GM18858 (cell line): ENCODE data around the gene CACNA1F.

Experiments used
- ATAC-seq: cut with Tn5 transposase; IDR thresholded peaks from one replicate; pipeline ENCODE4 v1.9.1; 2021; ENCODE audit not compliant: unreplicated experiment

CACNA1F gene

DNA sequence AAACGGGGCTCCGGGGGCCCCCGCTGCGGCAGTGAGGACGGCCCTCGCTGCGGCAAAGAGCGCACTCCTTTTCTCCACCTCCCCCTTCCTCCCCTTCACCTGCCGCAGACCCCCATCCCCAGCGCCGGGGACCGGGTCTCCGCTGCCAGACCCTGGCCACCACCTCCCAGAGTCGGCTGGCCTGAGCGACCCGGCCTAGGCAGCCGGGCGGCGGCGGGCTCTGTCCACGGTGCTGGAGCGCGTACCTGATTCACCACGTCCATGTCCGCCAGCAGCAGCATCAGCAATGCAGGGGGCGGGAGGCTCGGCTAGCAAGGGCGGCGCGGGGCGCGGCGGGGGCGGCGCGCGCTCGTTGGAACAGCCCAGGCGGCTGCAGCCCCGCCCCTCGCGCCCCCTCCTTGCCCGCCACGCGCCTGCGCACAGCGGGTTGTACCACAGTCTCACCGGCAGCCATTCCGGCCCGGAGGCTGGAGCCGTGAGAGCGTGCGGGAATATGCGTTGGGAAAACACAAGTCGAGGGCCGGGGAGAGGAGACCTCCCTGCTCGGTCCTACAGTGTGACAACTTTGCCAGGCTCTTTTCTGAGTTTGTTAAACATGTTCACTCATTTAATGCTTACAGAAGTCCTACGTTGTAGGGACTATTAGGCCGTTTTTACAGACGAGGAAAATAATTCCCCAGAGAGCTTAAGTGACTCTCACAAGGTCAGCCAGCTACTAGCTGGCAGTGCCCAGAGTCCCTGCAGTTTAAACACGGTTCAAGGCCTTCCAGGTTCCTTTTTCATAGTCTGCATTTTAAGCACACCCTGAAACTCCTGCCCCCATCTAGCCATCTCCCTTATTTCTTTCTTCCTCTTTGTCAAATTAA, 33.0 kb downstream of the CACNA1F start, which contains the start of gene SYP:
TSS of gene SYP (minus strand) at position 288 of the 866 bp plus-strand sequence. CDS start at position 281, 7 bp downstream.
- peak; percentile 81 for ATAC-seq

DNA sequence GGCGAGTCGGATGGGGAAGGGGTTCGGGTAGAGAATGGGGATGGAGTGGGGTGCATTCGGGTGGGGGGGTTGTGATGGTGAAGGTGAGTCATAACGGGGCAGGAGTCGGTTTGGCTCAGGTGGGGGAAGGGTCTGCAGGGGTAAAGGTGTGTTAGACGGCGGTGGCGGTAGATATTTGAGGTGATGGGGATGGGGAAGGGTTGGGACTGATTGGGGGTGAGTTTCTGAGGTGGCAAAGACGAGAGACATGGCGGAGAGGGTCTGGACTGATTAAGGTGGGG, 33.9 kb downstream of the CACNA1F start:
- no peak for ATAC-seq

DNA sequence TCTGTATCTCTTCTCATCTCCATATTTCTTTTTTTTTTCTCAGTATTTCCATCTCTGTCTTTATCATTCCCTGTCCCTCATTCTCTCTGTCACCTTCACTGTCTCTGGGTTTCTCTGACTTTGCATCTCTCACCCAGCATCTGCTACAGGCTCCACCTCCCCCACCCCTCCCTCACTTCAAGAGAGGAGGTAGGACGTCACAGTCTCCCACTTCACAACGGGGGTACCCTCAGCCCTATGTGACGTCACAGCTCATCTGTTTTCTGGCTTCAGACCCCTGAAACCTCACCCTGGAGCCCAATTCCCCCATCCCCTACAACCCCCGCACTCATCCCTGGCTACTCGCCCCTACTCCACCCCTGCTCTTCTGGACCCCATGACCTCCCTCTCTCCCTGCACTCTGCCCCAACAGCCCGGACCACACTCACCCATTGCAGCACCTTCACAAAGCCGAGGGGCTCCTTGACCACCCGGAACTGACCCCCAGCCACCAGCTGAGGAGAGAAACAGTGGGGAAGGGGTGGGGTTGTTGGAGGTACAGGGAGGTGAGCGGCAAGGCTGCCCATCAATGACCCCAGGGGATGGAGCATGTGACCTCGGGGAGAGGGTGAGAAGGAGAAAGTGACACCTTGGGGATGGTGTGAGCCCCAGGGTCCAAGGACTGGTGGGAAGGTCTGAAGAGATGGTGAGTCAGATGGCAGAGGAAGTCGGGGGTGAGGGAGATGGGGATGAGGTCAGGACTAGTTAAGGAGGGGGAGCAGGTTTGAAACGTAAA, 34.4 kb downstream of the CACNA1F start:
- ATAC-seq = no peak

DNA sequence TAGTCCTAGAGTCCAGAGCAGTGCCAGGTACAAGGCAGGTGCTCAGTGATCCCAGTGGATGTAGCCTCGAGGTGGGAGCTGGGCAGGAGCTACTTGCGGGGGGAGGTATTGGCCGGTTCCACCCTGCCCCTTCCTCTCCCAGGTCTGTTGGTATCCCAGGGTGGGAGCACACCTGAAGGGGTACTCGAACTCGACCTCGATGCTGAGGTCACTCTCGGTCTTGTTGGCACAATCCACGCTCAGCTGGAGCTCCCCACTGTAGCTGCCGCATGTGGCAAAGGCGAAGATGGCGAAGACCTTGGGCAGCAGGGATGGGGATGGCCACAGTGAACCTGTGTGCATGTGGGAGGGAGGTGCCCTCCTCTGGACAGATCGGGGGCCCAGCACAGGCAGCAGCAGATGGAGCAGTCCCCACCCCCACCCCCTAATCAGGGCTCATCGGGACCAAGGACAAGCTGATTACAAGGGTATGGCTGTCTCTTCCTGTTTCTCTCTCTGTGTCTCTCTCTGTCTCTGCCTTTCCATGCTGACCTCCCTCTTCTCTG, 35.5 kb downstream of the CACNA1F start:
- no peak for ATAC-seq

DNA sequence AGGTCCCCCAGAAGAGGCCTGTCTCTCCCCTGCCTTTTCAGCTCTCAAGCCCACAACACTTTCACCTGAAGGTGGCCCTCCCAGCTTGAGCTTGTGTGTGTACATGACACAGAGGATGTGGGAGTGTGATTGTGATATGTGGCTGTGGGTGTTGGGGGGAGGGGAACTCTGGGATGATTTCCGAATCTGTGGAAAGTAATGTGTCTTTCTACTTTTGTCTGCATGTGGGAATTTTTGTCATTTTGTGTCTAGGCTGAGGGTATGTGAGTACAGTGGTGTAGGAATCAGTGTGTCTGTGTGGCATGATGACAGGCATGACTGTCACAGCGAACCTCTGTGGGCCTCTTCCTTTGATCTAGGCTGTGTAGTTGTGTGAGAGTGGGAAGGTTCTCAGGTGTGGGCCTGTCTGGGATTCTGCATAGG, 39.6 kb downstream of the CACNA1F start:
- ATAC-seq = no peak

DNA sequence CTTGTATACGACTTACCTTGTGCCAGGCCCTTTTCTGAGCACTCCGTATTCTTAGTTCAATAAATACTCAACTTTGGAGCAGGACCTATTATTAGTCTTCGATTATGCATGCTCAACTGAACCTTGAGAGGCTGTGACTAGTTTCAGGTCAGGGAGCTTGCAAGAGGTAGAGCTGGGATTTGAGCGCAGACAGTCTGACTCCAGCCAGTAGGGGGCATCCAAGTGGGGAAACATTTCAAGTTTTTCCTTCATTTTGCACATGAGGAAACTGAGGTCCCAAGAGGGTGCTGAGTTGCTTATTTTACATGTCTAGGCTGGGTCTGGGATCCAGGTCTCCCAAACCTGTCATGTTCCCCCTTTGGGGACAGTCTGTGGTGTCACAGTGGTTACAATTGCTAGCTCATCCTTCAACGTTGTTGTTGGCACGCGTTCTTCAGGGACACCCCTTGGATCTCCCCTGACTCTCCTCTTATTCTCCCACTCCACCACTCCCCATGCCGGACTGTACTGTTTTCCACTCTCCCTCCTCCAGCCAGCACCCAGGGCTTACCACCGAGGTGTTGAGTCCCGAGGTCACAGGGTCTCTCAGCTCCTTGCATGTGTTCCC, 40.3 kb downstream of the CACNA1F start:
- ATAC-seq = no peak

DNA sequence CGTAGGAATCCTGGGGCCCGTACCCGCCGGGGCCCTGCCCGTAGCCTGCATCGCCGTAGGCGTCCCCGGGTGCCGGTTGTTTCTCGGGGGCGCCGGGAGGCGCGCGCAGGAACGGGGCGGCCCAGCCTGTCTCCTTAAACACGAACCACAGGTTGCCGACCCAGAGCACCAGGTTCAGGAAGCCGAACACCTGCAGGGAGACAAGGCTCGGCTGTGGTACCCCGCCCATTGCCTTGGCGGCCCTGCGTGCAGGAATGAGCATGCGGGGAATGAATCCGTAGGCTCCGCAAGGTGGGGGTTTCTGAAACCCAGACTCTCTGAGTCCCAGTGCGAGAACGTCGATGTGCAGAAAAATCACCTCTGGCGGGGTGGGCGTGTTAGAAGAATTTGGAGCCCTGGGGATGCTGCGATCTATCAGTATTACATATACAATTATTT, 41.5 kb downstream of the CACNA1F start:
- ATAC-seq = peak; percentile 7

DNA sequence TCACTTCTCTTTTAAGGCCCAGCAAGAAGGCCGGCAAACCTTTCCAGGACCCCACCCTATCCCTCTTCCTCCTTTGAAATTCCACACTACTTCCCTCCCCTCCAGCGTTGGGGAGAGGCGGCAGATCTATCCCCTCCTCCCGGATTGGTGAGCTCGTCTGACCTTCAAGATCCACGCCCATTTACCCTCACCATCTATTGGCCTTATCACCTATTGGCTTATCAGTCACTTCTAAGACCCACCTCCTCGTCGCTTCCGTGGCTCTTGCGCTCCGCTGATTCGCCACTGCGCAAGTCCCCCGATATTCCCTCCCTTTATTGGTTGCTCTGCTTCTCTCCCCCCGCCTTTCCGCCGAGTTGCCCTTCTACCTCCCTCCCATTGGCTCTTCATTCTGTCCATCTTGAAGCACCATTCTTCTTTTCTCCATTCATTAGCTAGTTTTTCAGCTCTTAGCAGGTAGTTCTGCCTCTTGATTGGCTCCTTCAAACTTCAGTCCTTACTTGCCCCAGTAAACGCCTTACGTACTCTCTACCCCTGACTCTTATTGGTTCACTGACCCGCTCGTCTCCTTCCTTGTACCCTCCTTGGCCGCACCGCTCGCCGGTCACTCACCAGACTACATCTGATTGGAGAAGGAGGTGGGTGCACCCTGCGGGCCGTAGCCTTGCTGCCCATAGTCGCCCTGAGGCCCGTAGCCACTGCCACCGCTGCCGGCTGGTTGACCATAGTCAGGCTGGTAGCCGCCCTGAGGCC, 42.1 kb downstream of the CACNA1F start:
- peak; percentile 86 for ATAC-seq

DNA sequence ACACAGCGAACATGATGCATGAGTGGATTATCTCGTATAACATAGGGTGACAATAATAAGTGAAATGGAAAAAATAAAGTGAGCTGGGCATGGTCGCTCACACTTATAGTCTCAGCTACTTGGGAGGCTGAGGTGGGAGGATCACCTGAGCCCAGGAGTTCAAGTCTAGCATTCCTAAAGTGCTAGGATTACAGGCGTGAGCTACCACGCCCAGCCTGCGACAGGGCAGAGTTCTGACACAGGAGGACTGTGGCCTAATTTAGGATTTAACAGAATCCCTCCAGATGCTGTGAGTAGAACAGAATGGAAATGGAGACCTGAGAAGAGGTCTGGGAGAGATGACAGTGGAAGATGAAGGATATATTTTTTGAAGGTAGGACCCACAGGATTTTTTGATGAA, 43.5 kb downstream of the CACNA1F start:
- ATAC-seq = no peak

DNA sequence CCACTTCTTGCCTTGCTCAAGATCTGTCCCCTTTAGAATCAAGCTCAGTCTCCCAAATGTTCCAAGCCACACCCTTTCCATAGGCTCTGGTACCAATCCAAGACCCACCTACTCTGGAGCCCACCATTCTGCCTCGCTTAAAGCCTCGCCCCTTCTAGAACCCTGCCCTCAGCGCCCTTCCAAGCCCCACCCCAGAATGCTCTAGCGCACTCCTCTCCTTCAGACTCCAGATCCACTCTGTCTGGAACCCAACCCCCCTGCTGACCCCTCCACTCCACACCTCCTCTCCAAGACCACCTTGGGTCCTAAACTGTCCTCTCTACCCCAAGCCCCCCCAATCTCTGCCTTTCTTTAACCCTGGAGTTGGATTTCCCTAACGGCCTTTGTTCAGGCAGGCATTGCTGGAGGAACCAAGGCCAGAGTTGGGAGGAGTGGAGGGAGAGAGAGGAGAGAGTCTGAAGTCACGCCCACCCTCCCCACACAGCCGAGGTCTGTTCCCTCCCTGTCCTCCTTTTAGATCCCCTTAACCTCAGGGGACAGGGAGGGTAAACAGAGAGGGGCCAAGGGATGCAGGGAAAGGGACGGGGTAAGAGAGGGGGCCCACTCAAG, 44.6 kb downstream of the CACNA1F start:
- ATAC-seq = no peak

DNA sequence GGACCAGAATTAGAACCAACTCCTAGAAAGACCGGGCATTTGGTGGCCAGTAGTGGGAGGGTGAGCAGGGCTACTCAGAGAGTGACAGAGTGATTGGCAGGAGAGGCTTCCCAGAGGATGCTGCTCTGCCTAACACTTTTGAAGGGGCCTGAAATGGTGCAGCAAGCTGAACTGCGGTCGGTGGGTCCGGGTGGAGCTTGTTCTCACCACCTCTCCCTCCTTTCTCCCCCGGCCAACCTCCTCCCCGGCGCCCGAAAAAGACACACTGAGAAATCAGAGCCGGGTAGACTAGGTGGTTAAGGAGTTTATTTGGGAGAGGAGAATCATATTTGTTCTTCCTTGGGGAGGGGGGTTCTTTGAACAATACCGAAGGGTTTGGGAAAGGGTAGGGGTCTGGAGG, 45.6 kb downstream of the CACNA1F start:
- no peak for ATAC-seq

DNA sequence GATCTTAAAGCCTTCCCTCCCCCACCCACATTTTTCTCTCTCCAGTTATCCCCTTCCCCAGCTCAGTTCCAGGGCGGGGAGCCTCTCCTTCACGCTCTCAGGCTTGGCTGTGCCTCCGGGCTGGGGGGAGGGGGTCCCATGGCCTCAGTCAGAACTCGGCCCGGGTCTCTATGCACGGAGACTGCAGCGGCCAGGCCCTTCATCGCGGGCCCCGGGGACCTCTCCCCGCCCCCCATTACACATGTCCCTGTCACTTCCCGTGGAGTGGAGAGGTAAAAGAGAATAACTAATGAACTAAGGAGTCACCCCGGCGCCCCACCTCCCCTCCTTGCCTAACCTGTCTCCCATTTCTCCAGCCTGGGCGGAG, 46.1 kb downstream of the CACNA1F start:
- ATAC-seq = no peak

DNA sequence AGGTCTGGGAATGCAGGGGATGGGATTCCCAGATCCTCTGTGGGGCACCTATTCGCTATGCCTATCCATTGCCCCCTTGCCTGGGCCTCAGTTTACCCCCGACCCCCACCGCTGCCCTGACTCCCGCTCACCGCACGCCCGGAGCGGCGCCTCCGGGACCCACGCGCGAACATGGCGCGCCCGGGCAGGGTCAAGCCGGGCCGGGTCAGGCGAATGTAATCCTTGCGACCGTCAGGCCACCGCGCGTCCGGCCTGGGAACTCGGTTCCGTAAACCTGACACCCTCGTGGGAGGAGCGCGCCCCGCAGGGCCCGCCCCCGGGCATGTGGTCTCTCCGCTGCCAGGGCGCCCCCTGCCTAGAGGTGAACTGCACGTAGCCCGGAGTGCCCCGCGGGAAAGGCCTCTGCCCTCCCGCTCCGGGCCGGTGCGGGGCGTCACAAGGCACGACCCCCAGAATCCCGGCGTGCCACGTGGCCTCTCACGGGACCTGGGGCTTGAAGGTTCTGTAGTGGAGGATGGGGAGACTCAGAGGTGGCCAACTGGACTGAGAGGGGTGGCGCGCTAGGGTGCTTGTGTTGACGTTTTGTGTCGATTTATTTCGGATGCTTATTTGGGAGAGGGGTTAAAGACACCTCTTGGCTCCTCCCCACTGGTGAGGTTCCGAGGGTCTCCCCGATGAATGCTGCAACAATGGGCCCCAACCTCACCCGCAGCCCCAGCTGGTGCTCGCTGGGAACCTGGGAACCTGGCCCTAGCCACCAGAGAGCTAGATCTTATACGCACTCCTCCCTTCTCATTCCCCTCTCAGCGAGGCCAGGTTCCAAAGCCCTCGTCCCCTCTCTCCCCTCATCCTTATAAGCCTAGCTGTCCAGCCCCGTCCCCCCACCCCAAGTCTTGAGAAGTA, 46.8 kb downstream of the CACNA1F start, which contains the start of gene PRICKLE3:
TSS of gene PRICKLE3 (minus strand) at position 249 of the 903 bp plus-strand sequence. CDS start at position 173, 76 bp downstream.
- ATAC-seq = peak; percentile 19

DNA sequence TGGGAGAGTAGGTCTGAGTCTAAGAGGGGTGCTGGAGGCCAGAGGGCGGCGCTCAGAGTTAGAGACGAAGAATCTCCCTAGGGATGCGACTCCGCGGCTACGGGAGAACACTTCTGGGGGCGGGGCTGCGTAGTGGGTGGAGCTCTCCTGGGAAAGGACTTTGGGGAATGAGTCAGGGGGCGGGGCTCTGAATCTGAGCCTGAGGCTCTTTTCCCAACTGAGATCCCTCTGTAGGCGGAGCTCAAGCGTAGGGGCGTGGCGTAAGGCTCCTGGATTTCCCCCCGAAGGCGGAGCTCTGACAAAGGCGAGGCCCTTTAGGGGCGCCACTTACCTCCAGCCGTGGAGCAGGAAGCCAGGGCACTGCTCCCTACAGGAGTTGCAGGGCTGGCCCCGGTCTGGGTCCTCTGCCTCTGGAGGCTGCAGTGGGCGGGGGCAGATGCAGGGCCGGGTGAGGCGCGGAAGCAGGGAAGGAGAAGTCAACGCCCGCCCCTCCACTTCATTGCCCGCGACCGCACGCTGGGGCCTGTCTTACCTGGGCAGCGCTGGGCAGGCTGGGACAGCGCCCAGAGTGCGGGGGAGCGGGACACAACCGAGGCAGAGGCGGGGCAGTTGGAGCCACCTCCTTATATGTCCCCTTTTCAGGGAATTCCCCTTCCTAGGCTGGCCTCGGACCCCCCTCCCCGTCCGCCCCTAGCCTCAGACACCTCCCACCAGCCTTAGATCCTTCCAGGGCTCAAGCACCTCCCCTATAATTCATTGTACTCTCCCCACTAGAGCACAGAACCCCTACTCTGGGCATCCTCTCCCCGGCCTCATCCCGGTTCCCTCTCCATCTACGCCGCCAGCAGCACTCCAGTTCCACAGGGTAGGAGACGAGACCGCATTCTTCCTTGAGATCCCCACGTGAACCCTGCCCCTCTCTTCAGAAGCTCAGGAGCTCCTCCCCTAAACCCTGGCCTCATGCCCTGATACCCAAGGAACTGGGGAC, 48.6 kb downstream of the CACNA1F start:
- ATAC-seq = no peak

DNA sequence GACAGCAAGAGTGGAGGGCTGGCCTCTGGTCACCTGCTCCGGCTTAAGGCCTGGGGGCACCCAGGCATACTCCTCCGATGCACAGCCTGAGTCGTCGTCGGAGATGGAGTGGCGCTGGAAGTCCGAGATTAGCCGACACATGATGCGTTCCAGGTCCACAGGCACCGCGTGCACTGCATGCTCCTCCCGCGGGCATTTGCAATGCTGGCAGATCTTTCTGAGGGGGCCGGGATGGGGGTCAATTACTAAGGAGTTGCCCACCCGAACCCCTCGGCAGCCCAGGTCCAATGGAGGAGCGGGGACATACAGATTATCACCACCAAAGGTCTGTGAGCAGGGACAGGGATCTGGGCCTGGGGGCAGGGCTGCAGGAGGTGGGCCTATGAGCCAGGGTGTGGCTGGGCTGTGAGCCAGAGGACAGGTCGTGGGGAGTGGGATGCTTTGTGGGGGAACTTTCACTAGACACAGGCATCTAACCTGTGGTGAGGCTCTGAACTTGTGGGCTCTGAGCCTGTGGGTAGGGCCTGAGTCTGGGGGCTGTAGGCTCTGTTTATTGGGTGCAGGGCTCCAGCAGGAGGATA, 49.3 kb downstream of the CACNA1F start:
- ATAC-seq = no peak

DNA sequence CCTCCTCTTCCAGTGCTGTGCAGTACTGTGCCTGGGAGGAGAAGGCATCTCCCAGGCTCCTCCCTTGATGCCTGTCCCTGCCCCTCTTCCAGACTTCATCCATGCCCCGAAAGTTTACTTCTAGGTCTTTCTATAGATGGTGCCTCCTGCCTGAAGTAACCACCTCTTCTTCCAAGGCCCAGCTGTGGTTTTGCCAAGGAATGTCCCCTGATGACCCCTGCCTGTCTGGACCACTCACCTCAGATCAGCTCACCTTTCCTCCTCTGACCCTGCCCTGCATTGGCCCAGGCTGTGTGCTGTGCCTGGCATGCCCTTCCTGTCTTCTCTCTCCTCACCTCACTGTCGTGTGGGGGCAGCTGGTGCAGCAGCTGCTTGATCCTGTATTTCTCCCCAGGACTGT, 53.8 kb downstream of the CACNA1F start:
- ATAC-seq = no peak

DNA sequence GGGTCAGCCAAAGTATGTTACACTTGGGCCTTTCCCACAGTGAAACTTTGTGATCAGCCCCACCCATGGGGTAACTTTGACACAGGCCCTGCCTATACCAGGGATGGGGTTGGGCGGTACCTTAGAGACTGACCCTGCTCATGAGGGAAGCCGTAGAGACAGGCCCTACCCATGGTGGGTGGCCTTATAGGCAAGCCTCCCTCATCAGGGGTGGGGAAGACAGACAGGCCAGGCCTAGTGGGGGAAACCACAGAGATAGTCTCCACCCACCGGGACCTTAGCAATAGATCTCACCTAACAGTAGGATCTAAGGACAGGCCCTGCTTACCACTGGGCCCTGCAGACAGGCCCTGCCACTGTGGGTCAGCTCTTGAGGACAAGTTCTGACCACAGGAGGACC, 54.6 kb downstream of the CACNA1F start:
- no peak for ATAC-seq
